BJ (cell line): ENCODE results near the gene BCAR3. TPM values are rescaled to one million over a fixed set of nuclear protein-coding genes. Genes with fewer than 3 reads are reported as not detected.
"Not testable (repeated sequence)": the region's sequence is repeated elsewhere in the genome, so short reads cannot be mapped to it uniquely, and the experiment has no call there.

ENCODE experiments used
- CTCF ChIA-PET: fragments of 350-600 bp; formaldehyde crosslinking; extraction: SDS; loops from one replicate; lab custom pipeline; 2021; ENCODE audit warnings: antibody characterized with exemption, inconsistent platforms; lab: Yijun Ruan, JAX
- POLR2A ChIA-PET: fragments of 300-600 bp; sonication (Branson Sonifier 250); formaldehyde crosslinking; extraction: SDS; loops from one replicate; lab custom pipeline; 2021; ENCODE audit warnings: antibody characterized with exemption; lab: Charles Lee
- DNase-seq: peaks from one replicate; pipeline ENCODE4 v3.0.0-alpha.2; 2011; ENCODE audit warnings: low read depth
- H3K27me3 ChIP-seq: 2 replicates; pipeline ENCODE4 v1.6.0; 2011; ENCODE audit warnings: low read length; ENCODE audit not compliant: control insufficient read depth, insufficient read depth
- H3K36me3 ChIP-seq: 2 replicates; pipeline ENCODE4 v1.5.1; 2011; ENCODE audit warnings: low read length; ENCODE audit not compliant: control insufficient read depth, insufficient read depth
- H3K4me3 ChIP-seq: 2 replicates; pipeline ENCODE4 v1.5.1; 2011; ENCODE audit warnings: low read depth, mild to moderate bottlenecking, control low read depth, low read length
- polyA plus RNA-seq: library from polyadenylated mRNA; depleted of rRNA; stranded (reverse); fragments of >200 nt; gene quantifications from 2 replicates; pipeline ENCODE4 v1.2.3, GENCODE V29; 2011
- TF ChIP-seq, protein P1 (sequence below): IDR thresholded peaks from 2 replicates; pipeline ENCODE4 v1.5.1; 2011; ENCODE audit warnings: low read depth, mild to moderate bottlenecking, control low read depth, inconsistent platforms, low read length, moderate library complexity; ENCODE audit not compliant: insufficient read depth

Gene BCAR3
- polyA plus RNA-seq, 1 experiment: 31.7 TPM

DNA sequence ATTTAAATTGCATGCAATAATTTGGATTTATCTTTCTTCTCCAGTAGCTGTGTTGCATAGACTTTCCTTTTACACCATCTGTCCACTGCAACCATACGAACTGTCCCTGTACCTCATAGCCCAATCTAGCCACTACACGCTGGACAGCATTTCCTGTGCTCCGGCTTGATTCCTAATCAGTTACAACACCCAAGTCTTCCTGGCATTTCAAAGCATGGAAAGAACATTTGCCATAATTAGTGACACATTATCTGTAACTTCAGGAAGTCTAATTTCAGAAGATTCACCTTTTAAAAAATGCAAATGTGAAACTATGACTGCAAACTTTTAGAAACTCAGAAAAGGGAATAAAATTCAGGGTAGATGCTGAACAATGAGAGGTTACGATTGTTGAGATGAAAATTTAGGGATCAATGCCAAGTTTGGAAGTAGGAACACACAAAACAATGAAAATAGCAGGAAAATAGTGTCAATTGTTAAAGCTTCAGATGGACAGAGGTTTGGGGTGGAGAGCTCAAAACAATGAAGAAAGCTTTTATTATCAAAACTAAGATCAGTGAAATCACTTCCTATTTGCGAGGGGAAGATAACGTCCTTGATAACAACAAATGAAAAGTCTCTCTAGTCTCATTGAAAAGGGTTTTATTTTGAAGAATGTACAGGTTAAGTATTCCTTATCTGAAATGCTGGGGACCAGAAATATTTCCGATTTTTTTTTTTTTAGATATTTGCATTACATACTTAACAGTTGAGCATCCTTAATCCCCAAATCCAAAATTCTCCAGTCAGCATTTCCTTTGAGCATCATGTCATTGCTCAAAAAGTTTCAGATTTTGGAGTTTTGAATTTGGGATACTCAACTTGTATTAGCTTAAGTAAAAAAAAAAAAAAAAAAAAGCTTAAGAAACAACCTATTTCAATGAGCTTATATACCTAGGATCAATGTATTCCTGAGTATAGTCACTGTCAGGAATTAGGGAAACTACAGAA is 126.5 kb downstream of the BCAR3 start:
- DNase-seq: no peak
- ChIA-PET CTCF (no interaction called here), POLR2A (no interaction called here)
- H3K4me3 ChIP-seq: no peak overlapping the region
- TF ChIP-seq, protein P1, sequence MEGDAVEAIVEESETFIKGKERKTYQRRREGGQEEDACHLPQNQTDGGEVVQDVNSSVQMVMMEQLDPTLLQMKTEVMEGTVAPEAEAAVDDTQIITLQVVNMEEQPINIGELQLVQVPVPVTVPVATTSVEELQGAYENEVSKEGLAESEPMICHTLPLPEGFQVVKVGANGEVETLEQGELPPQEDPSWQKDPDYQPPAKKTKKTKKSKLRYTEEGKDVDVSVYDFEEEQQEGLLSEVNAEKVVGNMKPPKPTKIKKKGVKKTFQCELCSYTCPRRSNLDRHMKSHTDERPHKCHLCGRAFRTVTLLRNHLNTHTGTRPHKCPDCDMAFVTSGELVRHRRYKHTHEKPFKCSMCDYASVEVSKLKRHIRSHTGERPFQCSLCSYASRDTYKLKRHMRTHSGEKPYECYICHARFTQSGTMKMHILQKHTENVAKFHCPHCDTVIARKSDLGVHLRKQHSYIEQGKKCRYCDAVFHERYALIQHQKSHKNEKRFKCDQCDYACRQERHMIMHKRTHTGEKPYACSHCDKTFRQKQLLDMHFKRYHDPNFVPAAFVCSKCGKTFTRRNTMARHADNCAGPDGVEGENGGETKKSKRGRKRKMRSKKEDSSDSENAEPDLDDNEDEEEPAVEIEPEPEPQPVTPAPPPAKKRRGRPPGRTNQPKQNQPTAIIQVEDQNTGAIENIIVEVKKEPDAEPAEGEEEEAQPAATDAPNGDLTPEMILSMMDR: no peak
- no peaks in the 10 kb centered on the region for H3K27me3 ChIP-seq
- no peaks in the 10 kb centered on the region for H3K36me3 ChIP-seq

DNA sequence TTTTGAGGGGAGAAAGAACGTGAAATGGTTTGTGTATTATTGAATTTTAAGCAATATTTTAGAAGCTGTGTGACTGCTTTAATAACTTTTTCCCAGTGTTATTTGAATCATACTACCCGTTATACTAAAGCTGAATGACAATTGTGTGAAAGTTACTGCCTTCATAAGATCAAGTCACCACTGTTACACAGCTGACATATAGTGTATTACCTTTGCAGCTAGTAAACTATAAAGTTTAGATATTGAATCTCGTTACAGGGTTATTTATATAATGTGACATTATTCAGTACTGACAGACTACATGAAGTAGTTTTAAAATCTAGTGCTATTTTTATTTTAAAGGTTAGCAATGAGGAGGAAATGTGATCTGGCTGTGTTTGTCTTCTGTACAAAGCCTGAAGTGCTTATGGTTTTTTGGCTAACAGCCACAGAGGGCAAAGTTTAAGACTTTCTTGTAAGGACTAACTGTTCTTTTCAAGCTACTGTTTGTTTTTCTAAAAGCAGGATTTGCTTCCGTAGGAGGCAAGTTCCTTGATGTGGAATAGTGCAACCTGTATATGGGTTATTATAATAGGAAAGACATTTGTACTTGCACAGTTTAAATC is 127.6 kb downstream of the BCAR3 start:
- H3K27me3 ChIP-seq, H3K36me3 ChIP-seq, CTCF ChIA-PET, DNase-seq, POLR2A ChIA-PET, H3K4me3 ChIP-seq: not testable (repeated sequence)

DNA sequence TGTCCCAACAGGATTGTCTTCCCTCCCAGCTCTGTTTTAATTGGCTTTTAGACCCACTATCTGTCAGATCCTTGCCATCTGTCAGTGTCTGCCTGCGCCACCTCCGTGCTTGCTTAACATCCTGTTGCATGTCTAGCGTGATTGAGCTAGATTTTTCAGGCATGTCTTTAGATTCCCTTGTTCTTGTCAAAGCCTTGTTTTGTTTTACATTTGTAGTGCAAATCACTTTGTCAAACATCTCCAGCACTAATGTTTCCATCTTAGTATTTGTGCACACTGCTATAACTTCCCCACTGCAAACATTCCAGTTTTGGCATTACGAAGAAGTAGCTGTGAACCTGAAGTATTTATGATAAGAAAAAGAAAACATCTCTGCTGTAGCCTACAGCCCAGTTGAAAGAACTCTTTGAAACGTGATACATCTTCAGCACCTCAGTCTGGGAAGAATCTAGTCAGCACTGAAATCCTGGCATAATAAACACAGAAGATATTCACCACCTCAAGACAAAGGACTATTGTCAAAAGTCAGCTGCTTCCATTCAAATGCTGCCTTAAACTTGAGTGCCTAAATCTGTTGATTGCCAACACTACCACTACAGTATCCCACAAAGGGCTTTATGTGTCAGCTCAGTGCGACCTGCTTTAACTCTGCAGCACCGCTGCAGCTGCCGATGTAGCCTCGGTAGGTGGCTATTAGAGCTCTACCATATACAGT is 128.7 kb downstream of the BCAR3 start:
- DNase-seq: no peak

DNA sequence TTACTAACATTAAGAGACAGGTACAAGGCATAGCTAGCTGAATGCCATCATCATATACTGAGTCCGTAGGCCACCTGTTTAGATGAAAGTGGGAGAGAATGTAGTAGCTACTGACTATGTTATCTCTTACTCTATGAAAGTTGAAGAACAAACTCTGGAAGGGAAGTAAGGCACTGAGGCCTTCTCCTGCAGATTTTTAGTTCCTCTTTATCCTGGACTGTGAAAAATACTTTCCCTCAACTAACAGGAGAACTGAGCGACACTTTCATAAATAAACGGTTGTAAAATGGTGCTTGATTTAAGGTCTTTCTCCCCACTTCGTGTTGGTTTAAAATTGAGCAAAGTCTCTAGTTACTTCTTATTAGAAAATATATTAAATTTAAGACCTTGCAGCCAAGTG is 131.8 kb downstream of the BCAR3 start:
- CTCF ChIA-PET: no interaction called here
- no peaks in the 10 kb centered on the region for H3K27me3 ChIP-seq
- TF ChIP-seq, protein P1: no peak
- peaks cover 2% of the 10 kb centered on the region; the same call in 1 of the 2 replicates for H3K36me3 ChIP-seq
- H3K4me3 ChIP-seq: no peak overlapping the region
- no peak for DNase-seq
- POLR2A ChIA-PET: no interaction called here

More for the DNA sequence above, 128.7 kb downstream of the BCAR3 start:
- TF ChIP-seq, protein P1: no peak
- no peak overlapping the region for H3K4me3 ChIP-seq
- no peaks in the 10 kb centered on the region for H3K27me3 ChIP-seq
- peaks cover 2% of the 10 kb centered on the region; the same call in 1 of the 2 replicates for H3K36me3 ChIP-seq
- ChIA-PET POLR2A (no interaction called here), CTCF (interaction anchor here (0.7 to 2.4 kb wide), 3 partner anchors 9 to 77 kb away, joined by 3 to 9 read pairs (median 5); no protein-coding TSS in a partner anchor)

DNA sequence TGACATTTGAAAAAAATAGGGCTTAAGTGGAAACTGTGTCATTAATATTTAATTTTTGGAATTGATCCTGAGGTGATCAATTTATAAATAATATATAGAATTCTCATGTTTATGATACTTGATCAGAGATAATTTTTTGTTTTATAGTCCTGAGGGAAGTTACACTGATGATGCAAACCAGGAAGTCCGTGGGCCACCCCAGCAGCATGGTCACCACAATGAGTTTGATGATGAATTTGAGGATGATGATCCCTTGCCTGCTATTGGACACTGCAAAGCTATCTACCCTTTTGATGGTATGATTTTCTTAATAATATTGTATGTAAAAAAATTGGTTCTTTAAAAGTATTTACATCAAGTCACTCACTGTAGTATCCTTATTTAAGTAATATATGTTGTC is 132.5 kb downstream of the BCAR3 start:
- no peak for DNase-seq
- CTCF ChIA-PET: no interaction called here
- H3K27me3 ChIP-seq: no peaks in the 10 kb centered on the region
- H3K4me3 ChIP-seq: no peak overlapping the region
- POLR2A ChIA-PET: no interaction called here
- TF ChIP-seq, protein P1: no peak
- H3K36me3 ChIP-seq: peaks cover 2% of the 10 kb centered on the region; the same call in 1 of the 2 replicates
